ENCODE data around the gene DGCR8.

Gene DGCR8

GRCh38 chr22:20079745-20080444 is at the start of gene DGCR8:
Gene DGCR8, plus strand, starts transcription at chr22:20080241. Its CDS starts 5,723 bp downstream, at chr22:20085964.
- peak; percentile 85 for DNase-seq
- H3K4me1 Mint-ChIP-seq (ENCODE audit: low read depth), result peaks cover 39% of the 10 kb centered on the region
- peaks cover 43% of the 10 kb centered on the region for H3K36me3 Mint-ChIP-seq (ENCODE audit: low read depth)
- no peaks in the 10 kb centered on the region for H3K27me3 Mint-ChIP-seq
- H3K27ac Mint-ChIP-seq, result peak within 1 kb of the TSS; percentile 95
- peak within 1 kb of the TSS; percentile 89 for H3K4me3 Mint-ChIP-seq
- no peaks in the 10 kb centered on the region for H3K9me3 Mint-ChIP-seq

GRCh38 chr22:20031732-20032406 is 48.2 kb upstream of the DGCR8 start:
- Mint-ChIP-seq H3K27me3 (no peaks in the 10 kb centered on the region), H3K27ac (no peak overlapping the region), H3K36me3 (ENCODE audit: low read depth) (peaks cover 19% of the 10 kb centered on the region), H3K9me3 (no peaks in the 10 kb centered on the region), H3K4me3 (no peak overlapping the region), H3K4me1 (ENCODE audit: low read depth) (peaks cover 21% of the 10 kb centered on the region)
- no peak for DNase-seq

GRCh38 chr22:20032407-20032991 is 47.5 kb upstream of the DGCR8 start:
- Mint-ChIP-seq H3K4me3 (no peak overlapping the region), H3K9me3 (no peaks in the 10 kb centered on the region), H3K36me3 (ENCODE audit: low read depth) (peaks cover 21% of the 10 kb centered on the region), H3K27ac (no peak overlapping the region), H3K4me1 (ENCODE audit: low read depth) (peaks cover 27% of the 10 kb centered on the region), H3K27me3 (no peaks in the 10 kb centered on the region)
- DNase-seq, result no peak

GRCh38 chr22:20033045-20033706 is 46.9 kb upstream of the DGCR8 start:
- Mint-ChIP-seq H3K4me3 (no peak overlapping the region), H3K36me3 (ENCODE audit: low read depth) (peaks cover 28% of the 10 kb centered on the region), H3K4me1 (ENCODE audit: low read depth) (peaks cover 29% of the 10 kb centered on the region), H3K9me3 (no peaks in the 10 kb centered on the region), H3K27ac (no peak overlapping the region), H3K27me3 (no peaks in the 10 kb centered on the region)
- no peak for DNase-seq

- H3K4me3 Mint-ChIP-seq, result no peak overlapping the region
- no peak for DNase-seq
- H3K27ac Mint-ChIP-seq, result no peak overlapping the region
- H3K27me3 Mint-ChIP-seq, result no peaks in the 10 kb centered on the region
- H3K36me3 Mint-ChIP-seq (ENCODE audit: low read depth), result peaks cover 36% of the 10 kb centered on the region
- H3K9me3 Mint-ChIP-seq, result no peaks in the 10 kb centered on the region
- H3K4me1 Mint-ChIP-seq (ENCODE audit: low read depth), result peaks cover 27% of the 10 kb centered on the region
These were observed 45.9 kb upstream of the DGCR8 start for GRCh38 chr22:20034143-20034542.

- H3K4me1 Mint-ChIP-seq (ENCODE audit: low read depth), result peaks cover 27% of the 10 kb centered on the region
- no peak overlapping the region for H3K4me3 Mint-ChIP-seq
- H3K27ac Mint-ChIP-seq, result no peak overlapping the region
- DNase-seq, result no peak
- no peaks in the 10 kb centered on the region for H3K27me3 Mint-ChIP-seq
- peaks cover 46% of the 10 kb centered on the region for H3K36me3 Mint-ChIP-seq (ENCODE audit: low read depth)
- H3K9me3 Mint-ChIP-seq, result no peaks in the 10 kb centered on the region
These were observed 44.5 kb upstream of the DGCR8 start for GRCh38 chr22:20035375-20036083.

- DNase-seq, result no peak
- no peaks in the 10 kb centered on the region for H3K9me3 Mint-ChIP-seq
- H3K4me1 Mint-ChIP-seq (ENCODE audit: low read depth), result peaks cover 26% of the 10 kb centered on the region
- no peak overlapping the region for H3K27ac Mint-ChIP-seq
- peaks cover 48% of the 10 kb centered on the region for H3K36me3 Mint-ChIP-seq (ENCODE audit: low read depth)
- H3K27me3 Mint-ChIP-seq, result no peaks in the 10 kb centered on the region
- no peak overlapping the region for H3K4me3 Mint-ChIP-seq
These were observed 44.0 kb upstream of the DGCR8 start for GRCh38 chr22:20036084-20036482.

GRCh38 chr22:20036535-20037392 is 43.3 kb upstream of the DGCR8 start:
- Mint-ChIP-seq H3K4me1 (ENCODE audit: low read depth) (peaks cover 19% of the 10 kb centered on the region), H3K9me3 (no peaks in the 10 kb centered on the region), H3K4me3 (no peak overlapping the region), H3K36me3 (ENCODE audit: low read depth) (peaks cover 46% of the 10 kb centered on the region), H3K27me3 (no peaks in the 10 kb centered on the region), H3K27ac (peak overlapping the region; percentile 66)
- DNase-seq, result no peak

GRCh38 chr22:20037419-20037818 is 42.6 kb upstream of the DGCR8 start:
- Mint-ChIP-seq H3K27me3 (no peaks in the 10 kb centered on the region), H3K9me3 (no peaks in the 10 kb centered on the region), H3K4me1 (ENCODE audit: low read depth) (peaks cover 13% of the 10 kb centered on the region), H3K27ac (peak overlapping the region; percentile 66), H3K4me3 (no peak overlapping the region), H3K36me3 (ENCODE audit: low read depth) (peaks cover 48% of the 10 kb centered on the region)
- no peak for DNase-seq

GRCh38 chr22:20038574-20038973 is 41.5 kb upstream of the DGCR8 start:
- Mint-ChIP-seq H3K27me3 (no peaks in the 10 kb centered on the region), H3K4me1 (ENCODE audit: low read depth) (peaks cover 13% of the 10 kb centered on the region), H3K36me3 (ENCODE audit: low read depth) (peaks cover 54% of the 10 kb centered on the region), H3K27ac (no peak overlapping the region), H3K4me3 (no peak overlapping the region), H3K9me3 (no peaks in the 10 kb centered on the region)
- no peak for DNase-seq

- H3K27ac Mint-ChIP-seq, result no peak overlapping the region
- no peak for DNase-seq
- peaks cover 11% of the 10 kb centered on the region for H3K4me1 Mint-ChIP-seq (ENCODE audit: low read depth)
- no peak overlapping the region for H3K4me3 Mint-ChIP-seq
- peaks cover 65% of the 10 kb centered on the region for H3K36me3 Mint-ChIP-seq (ENCODE audit: low read depth)
- H3K9me3 Mint-ChIP-seq, result no peaks in the 10 kb centered on the region
- H3K27me3 Mint-ChIP-seq, result no peaks in the 10 kb centered on the region
These were observed 40.2 kb upstream of the DGCR8 start for GRCh38 chr22:20039683-20040325.

- Mint-ChIP-seq H3K27me3 (no peaks in the 10 kb centered on the region), H3K36me3 (ENCODE audit: low read depth) (peaks cover 68% of the 10 kb centered on the region), H3K27ac (no peak overlapping the region), H3K4me1 (ENCODE audit: low read depth) (peaks cover 11% of the 10 kb centered on the region), H3K4me3 (no peak overlapping the region), H3K9me3 (no peaks in the 10 kb centered on the region)
- DNase-seq, result no peak
These were observed 39.5 kb upstream of the DGCR8 start for GRCh38 chr22:20040327-20041200.

Data from activated T-cell treated with anti-CD3 and anti-CD28 coated beads, Interleukin-2, amount 50 U/mL, for 24 hours (primary cell).